Bronchial epithelial cell (primary cell): ENCODE measurements around the gene DUOX1. TPM values are rescaled to one million over a fixed set of nuclear protein-coding genes. Genes with fewer than 3 reads are reported as not detected.
A peak's percentile ranks its signal among the peaks of the same experiment; 100 is the strongest.

Experiments used
- DNase-seq: peaks from one replicate; pipeline ENCODE4 v3.0.0-alpha.2; 2010; ENCODE audit warnings: low read depth
- FAIRE-seq: peaks from 2 replicates; lab custom pipeline; 2011; peaks lifted over from hg19 to GRCh38; lab: Jason Lieb, UNC
- H3K27me3 ChIP-seq: 2 replicates; pipeline ENCODE4 v1.5.1; 2011; ENCODE audit warnings: low read length; ENCODE audit not compliant: control insufficient read depth, insufficient read depth
- H3K36me3 ChIP-seq: 2 replicates; pipeline ENCODE4 v1.5.1; 2011; ENCODE audit warnings: low read length; ENCODE audit not compliant: control insufficient read depth, insufficient read depth
- H3K4me3 ChIP-seq: 2 replicates; pipeline ENCODE4 v1.5.1; 2011; ENCODE audit warnings: mild to moderate bottlenecking, low read depth, low read length, control low read depth
- total RNA-seq: library from RNA; depleted of rRNA; stranded (reverse); fragments of >200 nt; gene quantifications from 2 replicates; pipeline ENCODE4 v1.2.1, GENCODE V29; 2014
- TF ChIP-seq, protein P1 (sequence below): IDR thresholded peaks from 2 replicates; pipeline ENCODE4 v1.5.1; 2011; ENCODE audit warnings: mild to moderate bottlenecking, moderate library complexity, low read length, control low read depth, inconsistent platforms; ENCODE audit not compliant: insufficient read depth, severe bottlenecking

The DUOX1 gene
- total RNA-seq, 1 donor from 2014 or later, result 13.2 TPM

DNA sequence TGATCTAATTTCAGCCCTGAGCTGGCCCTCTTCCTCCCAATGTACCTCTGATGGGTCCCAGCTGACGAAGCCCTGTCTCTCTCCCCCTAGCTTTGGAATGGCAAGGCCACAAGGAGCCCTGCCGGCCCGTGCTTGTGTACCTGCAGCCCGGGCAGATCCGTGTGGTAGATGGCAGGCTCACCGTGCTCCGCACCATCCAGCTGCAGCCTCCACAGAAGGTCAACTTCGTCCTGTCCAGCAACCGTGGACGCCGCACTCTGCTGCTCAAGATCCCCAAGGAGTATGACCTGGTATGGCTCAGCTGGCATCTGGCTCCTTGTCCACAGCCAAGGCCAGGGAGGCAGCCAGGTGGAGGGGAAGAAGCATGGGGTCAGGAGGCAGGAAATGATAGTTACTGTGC lies 14.2 kb downstream of the DUOX1 start:
- peaks cover 48% of the 10 kb centered on the region for H3K36me3 ChIP-seq
- no peak for DNase-seq

DNA sequence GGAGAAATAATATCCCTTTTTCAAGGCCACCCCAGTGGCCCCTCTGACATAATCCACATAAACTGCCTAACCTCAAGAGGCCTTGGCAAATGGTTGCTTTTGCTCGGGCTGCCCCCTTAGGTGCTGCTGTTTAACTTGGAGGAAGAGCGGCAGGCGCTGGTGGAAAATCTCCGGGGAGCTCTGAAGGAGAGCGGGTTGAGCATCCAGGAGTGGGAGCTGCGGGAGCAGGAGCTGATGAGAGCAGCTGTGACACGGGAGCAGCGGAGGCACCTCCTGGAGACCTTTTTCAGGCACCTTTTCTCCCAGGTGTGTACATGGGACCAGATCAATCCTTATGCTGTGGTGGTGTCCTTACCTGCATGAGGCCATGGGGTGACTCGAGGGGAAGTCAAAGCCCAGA lies 15.0 kb downstream of the DUOX1 start:
- no peaks in the 10 kb centered on the region for H3K27me3 ChIP-seq
- TF ChIP-seq, protein P1, sequence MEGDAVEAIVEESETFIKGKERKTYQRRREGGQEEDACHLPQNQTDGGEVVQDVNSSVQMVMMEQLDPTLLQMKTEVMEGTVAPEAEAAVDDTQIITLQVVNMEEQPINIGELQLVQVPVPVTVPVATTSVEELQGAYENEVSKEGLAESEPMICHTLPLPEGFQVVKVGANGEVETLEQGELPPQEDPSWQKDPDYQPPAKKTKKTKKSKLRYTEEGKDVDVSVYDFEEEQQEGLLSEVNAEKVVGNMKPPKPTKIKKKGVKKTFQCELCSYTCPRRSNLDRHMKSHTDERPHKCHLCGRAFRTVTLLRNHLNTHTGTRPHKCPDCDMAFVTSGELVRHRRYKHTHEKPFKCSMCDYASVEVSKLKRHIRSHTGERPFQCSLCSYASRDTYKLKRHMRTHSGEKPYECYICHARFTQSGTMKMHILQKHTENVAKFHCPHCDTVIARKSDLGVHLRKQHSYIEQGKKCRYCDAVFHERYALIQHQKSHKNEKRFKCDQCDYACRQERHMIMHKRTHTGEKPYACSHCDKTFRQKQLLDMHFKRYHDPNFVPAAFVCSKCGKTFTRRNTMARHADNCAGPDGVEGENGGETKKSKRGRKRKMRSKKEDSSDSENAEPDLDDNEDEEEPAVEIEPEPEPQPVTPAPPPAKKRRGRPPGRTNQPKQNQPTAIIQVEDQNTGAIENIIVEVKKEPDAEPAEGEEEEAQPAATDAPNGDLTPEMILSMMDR, result no peak
- DNase-seq (no peak), FAIRE-seq (no peak)
- H3K4me3 ChIP-seq, result no peak overlapping the region
- peaks cover 43% of the 10 kb centered on the region for H3K36me3 ChIP-seq

More for the DNA sequence above, 14.2 kb downstream of the DUOX1 start:
- TF ChIP-seq, protein P1, result no peak
- no peak for FAIRE-seq
- H3K4me3 ChIP-seq, result no peak overlapping the region
- H3K27me3 ChIP-seq, result no peaks in the 10 kb centered on the region

GRCh38 chr15:45146405-45146804 lies 16.6 kb downstream of the DUOX1 start:
- peak; percentile 49 for DNase-seq
- Histone ChIP-seq H3K27me3 (no peaks in the 10 kb centered on the region), H3K36me3 (peaks cover 41% of the 10 kb centered on the region), H3K4me3 (no peak overlapping the region)
- FAIRE-seq, result peak; percentile 92
- TF ChIP-seq, protein P1, result no peak

GRCh38 chr15:45147606-45148005 lies 17.8 kb downstream of the DUOX1 start:
- DNase-seq (no peak), FAIRE-seq (no peak)
- H3K36me3 ChIP-seq, result peaks cover 39% of the 10 kb centered on the region
- H3K4me3 ChIP-seq, result no peak overlapping the region
- TF ChIP-seq, protein P1, result no peak
- no peaks in the 10 kb centered on the region for H3K27me3 ChIP-seq

DNA sequence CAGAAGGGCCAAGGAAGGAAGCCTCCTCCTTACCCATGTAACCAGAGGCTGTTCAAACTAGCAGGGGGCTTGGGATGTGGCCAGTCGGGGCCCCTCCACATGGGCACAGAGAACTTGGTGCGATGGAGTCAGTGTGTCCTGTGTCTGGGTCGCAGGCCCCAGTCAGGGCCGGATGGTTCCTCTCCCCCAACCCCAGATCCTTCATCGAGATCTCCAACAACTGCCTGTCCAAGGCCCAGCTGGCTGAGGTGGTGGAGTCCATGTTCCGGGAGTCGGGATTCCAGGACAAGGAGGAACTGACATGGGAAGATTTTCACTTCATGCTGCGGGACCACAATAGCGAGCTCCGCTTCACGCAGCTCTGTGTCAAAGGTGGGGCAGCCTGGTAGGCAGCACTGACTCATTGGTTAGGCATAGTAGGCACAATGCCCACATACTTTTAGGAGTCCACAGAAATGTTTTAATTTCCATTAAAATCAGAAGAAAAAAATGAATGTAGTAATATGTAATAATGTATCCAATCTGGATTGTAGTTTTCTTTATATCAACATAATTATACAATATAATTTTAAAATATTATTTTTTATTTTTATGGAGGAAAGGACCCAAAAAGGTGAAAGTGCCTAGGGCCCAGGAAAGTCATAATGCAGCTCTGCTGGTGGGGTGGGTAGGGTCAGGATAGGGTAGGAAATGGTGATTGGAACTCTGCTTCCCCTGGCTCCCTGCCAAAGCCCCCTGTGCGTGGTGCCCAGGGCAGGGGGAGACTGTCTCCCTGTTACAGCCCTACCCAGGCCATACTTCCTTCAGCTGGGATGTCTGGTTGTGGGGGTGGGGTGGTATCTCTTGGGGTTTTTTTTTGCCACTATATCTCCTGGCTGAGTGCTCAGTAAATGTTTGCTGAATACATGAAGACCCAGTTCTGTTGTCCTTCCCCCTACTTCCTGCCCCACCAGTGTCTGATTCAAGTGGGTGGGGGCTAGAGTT lies 18.6 kb downstream of the DUOX1 start:
- Histone ChIP-seq H3K4me3 (no peak overlapping the region), H3K36me3 (peaks cover 34% of the 10 kb centered on the region), H3K27me3 (no peaks in the 10 kb centered on the region)
- FAIRE-seq, result no peak
- DNase-seq, result peak; percentile 52
- TF ChIP-seq, protein P1, result no peak

DNA sequence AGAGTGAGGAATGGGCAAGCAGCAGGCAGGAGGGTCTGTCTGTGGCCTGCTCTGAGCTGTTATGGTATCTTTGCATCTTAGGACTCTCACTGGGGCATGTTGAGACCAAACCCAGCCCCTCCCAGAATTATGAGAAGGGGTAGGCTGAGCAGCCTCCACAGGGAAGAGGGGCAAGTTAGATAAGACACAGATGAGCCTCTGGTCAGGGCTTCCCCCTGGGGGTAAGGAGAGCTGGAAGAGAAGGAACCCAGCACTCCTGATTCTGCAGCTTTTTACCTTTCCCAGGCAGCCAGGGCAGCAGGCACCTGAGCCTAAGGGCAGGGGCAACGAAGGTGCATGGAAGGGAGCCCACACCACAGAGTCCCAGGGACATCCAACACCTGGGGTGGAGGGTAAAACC lies 19.3 kb downstream of the DUOX1 start:
- Histone ChIP-seq H3K36me3 (peaks cover 34% of the 10 kb centered on the region), H3K27me3 (no peaks in the 10 kb centered on the region), H3K4me3 (no peak overlapping the region)
- DNase-seq, result no peak
- TF ChIP-seq, protein P1, result no peak
- no peak for FAIRE-seq
